K562 (cell line): Measurements from ENCODE around the gene ARMH3. TPM values are rescaled to one million over a fixed set of nuclear protein-coding genes. Genes with fewer than 3 reads are reported as not detected.

Source experiments
- ASH1L ChIP-seq: fragments of 450-650 bp; IDR thresholded peaks from 2 replicates; pipeline ENCODE4 v1.6.1; 2018; ENCODE audit warnings: borderline replicate concordance, mild to moderate bottlenecking, low read depth; ENCODE audit not compliant: partially characterized antibody
- BHLHE40 ChIP-seq: IDR thresholded peaks from 2 replicates; pipeline ENCODE4 v1.6.1; 2011; ENCODE audit warnings: low read length, improper control_type of control experiment
- C11orf30 ChIP-seq: fragments of 450-650 bp; IDR thresholded peaks from 2 replicates; pipeline ENCODE4 v1.6.1; 2016; ENCODE audit warnings: low read depth, mild to moderate bottlenecking
- CREM ChIP-seq: IDR thresholded peaks from 2 replicates; pipeline ENCODE4 v1.6.1; 2014; ENCODE audit warnings: antibody characterized with exemption, low read depth
- FOXJ3 ChIP-seq: sonication (generic); formaldehyde crosslinking; IDR thresholded peaks from 2 replicates; pipeline ENCODE4 v1.4.0; 2020; ENCODE audit warnings: mild to moderate bottlenecking, missing genetic modification reagents
- GTF2A2 ChIP-seq: IDR thresholded peaks from 2 replicates; pipeline ENCODE4 v1.6.1; 2016; ENCODE audit warnings: mild to moderate bottlenecking, missing genetic modification characterization, missing compliant biosample characterization
- HMBOX1 ChIP-seq: sonication (generic); IDR thresholded peaks from 2 replicates; pipeline ENCODE4 v1.6.1; 2016
- IRF2 ChIP-seq: sonication (generic); formaldehyde crosslinking; IDR thresholded peaks from 2 replicates; pipeline ENCODE4 v1.8.1; 2022; ENCODE audit warnings: mild to moderate bottlenecking, missing genetic modification reagents
- KLF1 ChIP-seq: fragments of 450-650 bp; IDR thresholded peaks from 2 replicates; pipeline ENCODE4 v1.6.1; 2016; ENCODE audit warnings: missing genetic modification characterization, missing compliant biosample characterization
- POLR3G ChIP-seq: IDR thresholded peaks from 2 replicates; pipeline ENCODE4 v1.6.1; 2011; ENCODE audit not compliant: insufficient read length, insufficient replicate concordance; ENCODE audit errors: extremely low read depth
- RB1 ChIP-seq: fragments of 450-650 bp; IDR thresholded peaks from 2 replicates; pipeline ENCODE4 v1.6.1; 2017; ENCODE audit warnings: low read depth, mild to moderate bottlenecking
- RERE ChIP-seq: sonication (generic); formaldehyde crosslinking; IDR thresholded peaks from 2 replicates; pipeline ENCODE4 v1.8.0; 2023; ENCODE audit warnings: missing genetic modification reagents, mild to moderate bottlenecking, borderline replicate concordance
- SAFB ChIP-seq: fragments of 200-400 bp; formaldehyde crosslinking; IDR thresholded peaks from 2 replicates; pipeline ENCODE4 v1.6.1; 2017; ENCODE audit warnings: low read depth, low read length, borderline replicate concordance
- SMAD2 ChIP-seq: fragments of 150-350 bp; IDR thresholded peaks from 2 replicates; pipeline ENCODE4 v1.6.1; 2014; ENCODE audit warnings: low read depth, mild to moderate bottlenecking, low read length
- SRSF1 ChIP-seq: fragments of 200-400 bp; formaldehyde crosslinking; IDR thresholded peaks from 2 replicates; pipeline ENCODE4 v1.6.1; 2017; ENCODE audit warnings: mild to moderate bottlenecking, low read depth, low read length, moderate library complexity
- THRB ChIP-seq: fragments of 450-650 bp; formaldehyde crosslinking; conservative IDR thresholded peaks from 2 replicates; pipeline ENCODE4 v1.4.0; 2022; ENCODE audit warnings: mild to moderate bottlenecking, missing genetic modification characterization
- ZFP36 ChIP-seq: fragments of 150-350 bp; IDR thresholded peaks from 2 replicates; pipeline ENCODE4 v1.6.1; 2018; ENCODE audit warnings: low read length, low read depth; ENCODE audit not compliant: partially characterized antibody
- ZFX ChIP-seq: sonication (generic); formaldehyde crosslinking; IDR thresholded peaks from 2 replicates; pipeline ENCODE4 v1.8.0; 2022; ENCODE audit warnings: mild to moderate bottlenecking, missing genetic modification reagents, moderate library complexity
- ZNF436 ChIP-seq: fragments of 250-450, 450-650 bp; sonication (Bioruptor Pico); formaldehyde crosslinking; IDR thresholded peaks from 2 replicates; pipeline ENCODE4 v1.7.0; 2020; ENCODE audit warnings: mild to moderate bottlenecking
- polyA plus RNA-seq, 8 experiments: library from polyadenylated mRNA; depleted of rRNA in 4 of 8; stranded (reverse) in 5 of 8; unstranded in 3 of 8; fragments of >200 nt; fragmentation: Nextera tagmentation in 2 of 8; fragmentation: Illumina TruSeq in 1 of 8; extraction: Ambion mirVana in 2 of 8; extraction: Trizol in 1 of 8; gene quantifications; 2 replicates each; pipeline versions ENCODE4 v1.2.1 to v1.2.3, GENCODE V29; 2011 to 2014; ENCODE audit warnings: inconsistent platforms in 1 of 8, missing spikeins in 1 of 8
- total RNA-seq, 7 experiments: library from RNA; depleted of rRNA in 6 of 7; stranded (reverse); fragments of >200 nt in 6 of 7; fragmentation: Illumina TruSeq in 2 of 7; extraction: Trizol in 2 of 7; gene quantifications; 2 replicates each; pipeline versions ENCODE4 v1.2.1 to v1.2.3, GENCODE V29; 2011 to 2021; ENCODE audit warnings: low replicate concordance in 1 of 7

ARMH3 gene
- total and polyA plus RNA-seq, 9 of the 15 experiments (the other 6 are each of a cell fraction or from before 2014, with no cell fraction given) = 0.29 to 0.73 TPM; not detected in 7

GRCh38 chr10:101830322-101831168 is 225.4 kb downstream of the ARMH3 start (continued):
- TF ChIP-seq RERE (peak; percentile 86; the same call in 1 of the 2 replicates), BHLHE40 (peak; percentile 87; the same call in 1 of the 2 replicates), ZFX (CRISPR knock-in tag) (peak; percentile 58), SAFB (peak; percentile 78; the same call in 1 of the 2 replicates), CREM (peak; percentile 72), KLF1 (tag) (peak; percentile 90), IRF2 (CRISPR knock-in tag) (no peak), GTF2A2 (no peak), SRSF1 (no peak), RB1 (0 out of 2 replicates have a peak, but pooled peaks have one; percentile 31), FOXJ3 (CRISPR knock-in tag) (no peak), ASH1L (no peak), C11orf30 (peak; percentile 92), HMBOX1 (no peak), ZFP36 (no peak), THRB (CRISPR knock-in tag) (no peak), ZNF436 (CRISPR knock-in tag) (no peak), POLR3G (no peak), SMAD2 (no peak)
